GM23248 (cell line): ENCODE measurements around the gene NACC1. TPM values are rescaled to one million over a fixed set of nuclear protein-coding genes. Genes with fewer than 3 reads are reported as not detected.
"Not testable (repeated sequence)": the region's sequence is repeated elsewhere in the genome, so short reads cannot be mapped to it uniquely, and the experiment has no call there.

Experiments
- DNase-seq: peaks from one replicate; pipeline ENCODE4 v3.0.0-alpha.2; 2015
- H2AFZ ChIP-seq: fragments of 200-600 bp; sonication (generic); 2 replicates; pipeline ENCODE4 v1.6.1; 2016; ENCODE audit warnings: antibody characterized with exemption
- H3F3A ChIP-seq: fragments of 200-600 bp; sonication (generic); 2 replicates; pipeline ENCODE4 v1.6.1; 2016; ENCODE audit warnings: mild to moderate bottlenecking, antibody characterized with exemption, mixed run types; ENCODE audit not compliant: insufficient read depth
- H3K27ac ChIP-seq: fragments of 200-600 bp; sonication (generic); 2 replicates; pipeline ENCODE4 v1.5.1; 2016; ENCODE audit warnings: mild to moderate bottlenecking
- H3K27me3 ChIP-seq: fragments of 200-600 bp; sonication (generic); replicated peaks from 2 replicates; pipeline ENCODE4 v1.6.1; 2016; ENCODE audit warnings: mild to moderate bottlenecking; ENCODE audit not compliant: insufficient read depth
- H3K36me3 ChIP-seq: fragments of 200-600 bp; sonication (generic); 2 replicates; pipeline ENCODE4 v1.6.1; 2016; ENCODE audit warnings: low read depth, mild to moderate bottlenecking
- H3K4me1 ChIP-seq: fragments of 200-600 bp; sonication (generic); 2 replicates; pipeline ENCODE4 v1.6.1; 2016; ENCODE audit warnings: mild to moderate bottlenecking; ENCODE audit not compliant: insufficient read depth
- H3K4me2 ChIP-seq: fragments of 200-600 bp; sonication (generic); one replicate; pipeline ENCODE4 v1.6.1; 2016; ENCODE audit warnings: mild to moderate bottlenecking; ENCODE audit not compliant: unreplicated experiment
- H3K4me3 ChIP-seq: fragments of 200-600 bp; sonication (generic); 2 replicates; pipeline ENCODE4 v1.5.1; 2016; ENCODE audit warnings: mild to moderate bottlenecking
- H3K79me2 ChIP-seq: fragments of 200-600 bp; sonication (generic); 2 replicates; pipeline ENCODE4 v1.6.1; 2016; ENCODE audit warnings: mild to moderate bottlenecking; ENCODE audit not compliant: insufficient read depth
- H3K9ac ChIP-seq: fragments of 200-600 bp; sonication (generic); 2 replicates; pipeline ENCODE4 v1.6.1; 2016; ENCODE audit warnings: mild to moderate bottlenecking
- H3K9me2 ChIP-seq: fragments of 200-600 bp; sonication (generic); 2 replicates; pipeline ENCODE4 v1.6.1; 2016; ENCODE audit warnings: mixed run types, mild to moderate bottlenecking, moderate library complexity; ENCODE audit not compliant: insufficient read depth
- H3K9me3 ChIP-seq: fragments of 200-600 bp; sonication (generic); one replicate; pipeline ENCODE4 v1.6.1; 2017; ENCODE audit warnings: low read depth
- H4K20me1 ChIP-seq: fragments of 200-600 bp; sonication (generic); 2 replicates; pipeline ENCODE4 v1.6.0; 2016; ENCODE audit not compliant: insufficient read depth
- EZH2 ChIP-seq: fragments of 200-600 bp; sonication (generic); IDR thresholded peaks from 2 replicates; pipeline ENCODE4 v1.6.1; 2018; ENCODE audit warnings: antibody characterized with exemption, mild to moderate bottlenecking; ENCODE audit not compliant: insufficient read depth, poor library complexity, severe bottlenecking
- EZH2phosphoT487 ChIP-seq: fragments of 200-600 bp; sonication (generic); IDR thresholded peaks from 2 replicates; pipeline ENCODE4 v1.6.1; 2018; ENCODE audit warnings: antibody characterized with exemption, moderate library complexity, mild to moderate bottlenecking, low read depth; ENCODE audit not compliant: insufficient read depth
- WGBS, 2 experiments: methylation state at CpG; one replicate each; pipeline ENCODE4 v1.1.6; 2015 to 2017; ENCODE audit warnings: low lambda C conversion rate in 2 of 2, low coverage in 1 of 2; ENCODE audit errors: missing lambda C conversion rate in 2 of 2; 5-methylcytosine and 5-hydroxymethylcytosine counted together
- in situ Hi-C: fragments of 300-500 bp; cut with MboI; formaldehyde crosslinking; loops from 2 replicates; pipeline ENCODE4 v1.15.0; 2020
- polyA plus RNA-seq: library from polyadenylated mRNA; unstranded; fragments of >200 nt; fragmentation: Nextera tagmentation; extraction: Ambion mirVana; gene quantifications from 2 replicates; pipeline ENCODE4 v1.2.1, GENCODE V29; 2016
- total RNA-seq: library from RNA; depleted of rRNA; stranded (reverse); fragments of >200 nt; shearing (Covaris generic); gene quantifications from 2 replicates; pipeline ENCODE4 v1.2.3, GENCODE V29; 2014

NACC1 gene
- total and polyA plus RNA-seq, 2 experiments from 2014 or later: 1.4 to 104 TPM

DNA sequence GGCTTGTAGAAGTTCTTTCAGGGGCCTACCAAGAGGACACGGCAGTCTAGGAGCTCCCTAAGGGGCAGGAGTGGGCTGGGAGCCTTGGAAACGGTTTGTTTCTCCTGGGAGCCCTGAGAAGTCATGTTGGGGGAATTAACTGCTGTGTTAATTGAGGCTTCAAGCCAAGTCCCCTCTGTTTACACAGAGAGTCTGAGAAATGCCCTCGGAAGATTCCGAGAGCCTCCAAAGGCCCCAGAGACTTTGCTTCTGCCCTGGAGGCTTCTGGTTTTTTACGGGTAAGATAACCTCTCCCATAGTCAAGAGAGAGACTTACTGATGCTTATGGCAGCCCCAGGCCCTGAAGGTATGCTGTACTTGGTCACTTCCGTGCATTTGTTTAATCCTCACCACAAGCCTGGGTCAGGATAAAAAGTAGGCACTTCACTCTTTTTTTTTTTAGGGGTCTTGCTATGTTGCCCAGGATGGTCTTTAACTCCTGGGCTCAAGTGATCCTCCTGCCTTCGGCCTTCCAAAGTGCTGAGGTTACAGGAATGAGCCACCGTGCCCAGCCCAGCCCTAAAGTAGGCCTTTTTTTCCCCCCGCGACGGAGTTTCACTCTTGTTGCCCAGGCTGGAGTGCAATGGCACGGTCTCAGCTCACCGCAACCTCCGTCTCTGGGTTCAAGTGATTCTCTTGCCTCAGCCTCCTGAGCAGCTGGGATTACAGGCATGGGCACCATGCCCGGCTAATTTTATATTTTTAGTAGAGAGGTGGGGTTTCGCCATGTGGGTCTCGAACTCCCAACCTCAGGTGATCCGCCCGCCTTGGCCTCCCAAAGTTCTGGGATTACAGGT, 47.3 kb downstream of the NACC1 start:
- no peaks in the 10 kb centered on the region for H3K36me3 ChIP-seq
- peak overlapping the region; percentile 91 for H3K27ac ChIP-seq
- H3F3A ChIP-seq: peaks cover 56% of the 10 kb centered on the region
- no peaks in the 10 kb centered on the region for H4K20me1 ChIP-seq
- no peaks in the 10 kb centered on the region for H3K9me3 ChIP-seq
- in situ Hi-C loops: no loop called here
- H3K27me3 ChIP-seq: no peaks in the 10 kb centered on the region
- 77 to 79% methylated on average over 19 of the region's 19 CpGs for WGBS, 2 experiments
- H3K79me2 ChIP-seq: peaks cover 7% of the 10 kb centered on the region; the same call in 1 of the 2 replicates
- DNase-seq: no peak
- H2AFZ ChIP-seq: peak overlapping the region; percentile 60
- H3K9ac ChIP-seq: peak overlapping the region; percentile 80
- H3K4me1 ChIP-seq: peaks cover 75% of the 10 kb centered on the region
- H3K9me2 ChIP-seq: no peaks in the 10 kb centered on the region
- TF ChIP-seq EZH2phosphoT487 (no peak), EZH2 (no peak)
- no peak overlapping the region for H3K4me2 ChIP-seq
- no peak overlapping the region for H3K4me3 ChIP-seq

DNA sequence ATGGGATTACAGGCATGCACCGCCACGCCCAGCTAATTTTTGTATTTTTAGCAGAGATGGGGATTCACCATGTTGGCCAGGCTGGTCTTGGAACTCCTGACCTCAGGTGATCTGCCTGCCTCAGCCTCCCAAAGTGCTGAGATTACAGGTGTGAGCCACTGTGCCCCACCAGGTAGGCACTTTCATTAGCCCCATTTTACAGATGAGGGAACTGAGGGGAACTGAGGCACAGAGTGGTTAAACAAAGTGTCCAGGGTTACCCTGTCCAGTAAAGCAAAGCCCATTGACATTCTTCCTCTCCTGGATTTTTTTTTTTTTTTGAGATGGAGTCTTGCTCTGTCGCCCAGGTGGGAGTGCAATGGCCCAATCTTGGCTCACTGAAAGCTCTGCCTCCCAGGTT, 48.1 kb downstream of the NACC1 start:
- WGBS, 2 experiments: 99 to 100% methylated on average over 3 of the region's 3 CpGs
- Histone ChIP-seq H3F3A (peaks cover 52% of the 10 kb centered on the region), H3K27ac (peak overlapping the region; percentile 93), H3K4me1 (peaks cover 67% of the 10 kb centered on the region)
- H2AFZ ChIP-seq, H3K4me3 ChIP-seq, H3K9me3 ChIP-seq, H4K20me1 ChIP-seq, H3K9me2 ChIP-seq, H3K27me3 ChIP-seq, H3K79me2 ChIP-seq, H3K4me2 ChIP-seq, in situ Hi-C loops, DNase-seq, H3K9ac ChIP-seq, H3K36me3 ChIP-seq: not testable (repeated sequence)

DNA sequence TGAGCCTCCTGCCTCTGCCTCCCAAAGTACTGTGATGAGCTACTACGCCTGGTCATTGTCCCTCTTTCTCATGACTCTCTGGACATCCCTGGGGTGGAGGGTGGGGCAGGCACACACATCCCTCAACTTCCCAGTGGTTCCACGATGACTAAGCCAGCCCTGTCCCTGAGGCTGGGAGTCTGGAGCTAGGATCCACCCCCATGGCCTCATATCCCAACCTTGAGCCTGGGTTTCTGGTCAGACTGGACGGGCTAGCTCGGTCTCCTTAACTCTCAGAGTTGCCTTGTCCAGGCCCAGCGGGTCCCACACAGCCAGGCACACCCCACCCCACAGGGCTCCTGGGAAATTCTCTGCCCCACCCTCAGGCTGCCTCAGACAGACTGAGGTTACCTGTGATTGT, 51.7 kb downstream of the NACC1 start:
- H2AFZ ChIP-seq: no peak overlapping the region
- peak overlapping the region; percentile 93 for H3K27ac ChIP-seq
- peaks cover 52% of the 10 kb centered on the region for H3K4me1 ChIP-seq
- H3K4me3 ChIP-seq: no peak overlapping the region
- H3K9me3 ChIP-seq: no peaks in the 10 kb centered on the region
- peak overlapping the region; percentile 21 for H3K4me2 ChIP-seq
- in situ Hi-C loops: no loop called here
- 40 to 49% methylated on average over 5 of the region's 5 CpGs for WGBS, 2 experiments
- H3F3A ChIP-seq: peaks cover 50% of the 10 kb centered on the region
- no peaks in the 10 kb centered on the region for H4K20me1 ChIP-seq
- no peaks in the 10 kb centered on the region for H3K27me3 ChIP-seq
- DNase-seq: peak; percentile 89
- no peak for TF ChIP-seq EZH2
- no peak for TF ChIP-seq EZH2phosphoT487
- no peaks in the 10 kb centered on the region for H3K9me2 ChIP-seq
- H3K36me3 ChIP-seq: no peaks in the 10 kb centered on the region
- no peaks in the 10 kb centered on the region for H3K79me2 ChIP-seq
- peak overlapping the region; percentile 48; the same call in 1 of the 2 replicates for H3K9ac ChIP-seq

DNA sequence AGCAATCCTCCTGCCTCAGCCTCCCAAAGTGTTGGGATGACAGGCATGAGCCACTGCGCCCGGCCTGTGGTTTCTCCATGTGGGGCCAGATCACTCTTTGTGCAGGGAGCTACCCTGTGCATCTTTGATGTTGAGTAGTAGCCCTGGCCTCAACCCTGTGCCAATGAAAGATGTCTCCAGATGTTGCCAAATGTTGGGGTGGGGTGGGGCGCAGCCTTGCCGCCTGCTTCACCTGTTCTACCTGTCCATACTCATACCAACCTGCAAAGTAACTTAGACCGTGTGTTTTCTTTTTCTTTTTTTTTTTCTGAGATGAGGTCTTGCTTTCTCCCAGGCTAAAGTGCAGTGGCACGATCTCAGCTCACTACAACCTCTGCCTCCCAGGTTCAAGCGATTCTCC, 53.1 kb downstream of the NACC1 start:
- H3K4me1 ChIP-seq: peaks cover 48% of the 10 kb centered on the region

More for the DNA sequence above, 53.1 kb downstream of the NACC1 start:
- 93 to 96% methylated on average over 7 of the region's 7 CpGs for WGBS, 2 experiments
- Histone ChIP-seq H3K9me2 (no peaks in the 10 kb centered on the region), H4K20me1 (no peaks in the 10 kb centered on the region), H3K27ac (no peak overlapping the region), H3K36me3 (no peaks in the 10 kb centered on the region), H3K27me3 (no peaks in the 10 kb centered on the region), H3K9ac (no peak overlapping the region), H3K4me2 (no peak overlapping the region), H3K79me2 (no peaks in the 10 kb centered on the region), H3K9me3 (no peaks in the 10 kb centered on the region), H2AFZ (no peak overlapping the region), H3F3A (peaks cover 43% of the 10 kb centered on the region), H3K4me3 (no peak overlapping the region)
- in situ Hi-C loops: no loop called here
- TF ChIP-seq EZH2 (no peak), EZH2phosphoT487 (no peak)
- DNase-seq: no peak
